Panc1 (cell line): ENCODE measurements around the gene SLC43A2.

ENCODE experiments used
- POLR2AphosphoS5 ChIP-seq: IDR thresholded peaks from 2 replicates; pipeline ENCODE4 v1.6.1; 2012; ENCODE audit warnings: mild to moderate bottlenecking, low read depth, low read length, moderate library complexity
- TF ChIP-seq, protein P1 (sequence below): fragments of 450-650 bp; IDR thresholded peaks from 2 replicates; pipeline ENCODE4 v1.5.1; 2017; ENCODE audit warnings: mild to moderate bottlenecking

GRCh38 chr17:1626333-1626732, 2.3 kb downstream of the SLC43A2 start:
- TF ChIP-seq, protein P1, sequence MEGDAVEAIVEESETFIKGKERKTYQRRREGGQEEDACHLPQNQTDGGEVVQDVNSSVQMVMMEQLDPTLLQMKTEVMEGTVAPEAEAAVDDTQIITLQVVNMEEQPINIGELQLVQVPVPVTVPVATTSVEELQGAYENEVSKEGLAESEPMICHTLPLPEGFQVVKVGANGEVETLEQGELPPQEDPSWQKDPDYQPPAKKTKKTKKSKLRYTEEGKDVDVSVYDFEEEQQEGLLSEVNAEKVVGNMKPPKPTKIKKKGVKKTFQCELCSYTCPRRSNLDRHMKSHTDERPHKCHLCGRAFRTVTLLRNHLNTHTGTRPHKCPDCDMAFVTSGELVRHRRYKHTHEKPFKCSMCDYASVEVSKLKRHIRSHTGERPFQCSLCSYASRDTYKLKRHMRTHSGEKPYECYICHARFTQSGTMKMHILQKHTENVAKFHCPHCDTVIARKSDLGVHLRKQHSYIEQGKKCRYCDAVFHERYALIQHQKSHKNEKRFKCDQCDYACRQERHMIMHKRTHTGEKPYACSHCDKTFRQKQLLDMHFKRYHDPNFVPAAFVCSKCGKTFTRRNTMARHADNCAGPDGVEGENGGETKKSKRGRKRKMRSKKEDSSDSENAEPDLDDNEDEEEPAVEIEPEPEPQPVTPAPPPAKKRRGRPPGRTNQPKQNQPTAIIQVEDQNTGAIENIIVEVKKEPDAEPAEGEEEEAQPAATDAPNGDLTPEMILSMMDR, result no peak
- TF ChIP-seq POLR2AphosphoS5, result no peak
